Fibroblast of villous mesenchyme (primary cell): ENCODE measurements around the gene ANKS1A. TPM values are rescaled to one million over a fixed set of nuclear protein-coding genes. Genes with fewer than 3 reads are reported as not detected.
"Not testable (repeated sequence)": the region's sequence is repeated elsewhere in the genome, so short reads cannot be mapped to it uniquely, and the experiment has no call there.

ENCODE experiments used
- DNase-seq: peaks from one replicate; pipeline ENCODE4 v3.0.0-alpha.2; 2010; ENCODE audit warnings: low read depth
- H3K4me3 ChIP-seq: 2 replicates; pipeline ENCODE4 v1.5.1; 2011; ENCODE audit warnings: low read depth, mild to moderate bottlenecking, low read length
- CTCF ChIP-seq: IDR thresholded peaks from 2 replicates; pipeline ENCODE4 v1.5.1; 2012; ENCODE audit warnings: low read depth, mild to moderate bottlenecking, low read length; ENCODE audit not compliant: insufficient read depth
- total RNA-seq: library from RNA; depleted of rRNA; stranded (reverse); fragments of >200 nt; gene quantifications from 2 replicates; pipeline ENCODE4 v1.2.3, GENCODE V29; 2012

Gene ANKS1A
- total RNA-seq: 8.7 and 12.5 TPM in 2 replicates

DNA sequence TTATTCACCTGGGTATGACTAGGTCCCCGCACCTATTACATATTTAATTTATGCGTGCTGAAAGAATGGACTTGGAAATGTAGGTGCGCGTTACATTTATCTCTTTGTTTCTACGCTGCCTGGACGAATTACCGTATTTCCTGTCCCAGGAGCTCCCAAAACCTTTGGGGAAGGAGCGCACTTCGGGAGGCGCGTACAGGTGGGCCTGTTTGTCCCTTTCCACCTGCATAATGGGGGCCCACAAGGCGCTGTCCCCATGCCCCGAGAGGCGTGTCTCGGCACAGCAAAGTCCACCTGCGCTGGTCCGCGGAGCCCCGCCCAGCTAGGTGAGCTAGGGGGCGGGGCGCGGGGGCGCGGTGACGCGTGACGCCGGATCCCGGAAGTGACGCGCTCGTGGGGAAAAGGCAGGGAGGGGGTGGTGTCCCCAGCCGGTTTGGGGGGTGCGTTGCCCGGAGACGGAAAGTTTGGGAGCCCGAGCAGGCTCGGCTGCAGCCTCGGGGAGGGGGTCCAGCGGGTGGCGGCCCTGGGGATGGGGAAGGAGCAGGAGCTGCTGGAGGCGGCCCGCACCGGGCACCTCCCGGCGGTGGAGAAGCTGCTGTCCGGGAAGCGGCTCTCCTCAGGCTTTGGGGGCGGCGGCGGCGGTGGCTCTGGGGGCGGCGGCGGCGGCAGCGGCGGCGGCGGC lies at the start of gene ANKS1A:
Gene ANKS1A (plus strand): TSS at position 382 of the 682 bp plus-strand sequence. CDS start 148 bp downstream, at position 530.
- H3K4me3 ChIP-seq: peak within 1 kb of the TSS; percentile 99
- no peak for TF ChIP-seq CTCF
- peak; percentile 38 for DNase-seq

- TF ChIP-seq CTCF: no peak
- H3K4me3 ChIP-seq: no peak overlapping the region
- no peak for DNase-seq
Measured at GRCh38 chr6:34839666-34840352, 49.2 kb upstream of the ANKS1A start.

DNA sequence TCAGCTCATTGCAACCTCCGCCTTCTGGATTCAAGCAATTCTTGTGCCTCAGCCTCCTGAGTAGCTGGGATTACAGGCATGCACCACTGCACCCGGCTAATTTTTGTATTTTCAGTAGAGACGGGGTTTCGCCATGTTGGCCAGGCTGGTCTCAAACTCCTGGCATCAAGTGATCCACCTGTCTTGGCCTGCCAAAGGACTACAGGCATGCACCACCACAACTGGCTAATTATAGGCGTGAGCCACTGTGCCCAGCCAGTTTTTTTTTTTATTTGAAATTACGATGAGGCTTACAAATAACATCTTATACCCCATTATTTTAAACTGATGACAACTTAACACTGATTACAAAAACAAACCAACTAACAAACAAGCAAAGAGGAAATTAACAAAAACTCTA lies 40.0 kb upstream of the ANKS1A start:
- not testable (repeated sequence) for H3K4me3 ChIP-seq, DNase-seq

- DNase-seq: no peak
- no peak for TF ChIP-seq CTCF
Measured at GRCh38 chr6:34851361-34851760, 37.7 kb upstream of the ANKS1A start.

DNA sequence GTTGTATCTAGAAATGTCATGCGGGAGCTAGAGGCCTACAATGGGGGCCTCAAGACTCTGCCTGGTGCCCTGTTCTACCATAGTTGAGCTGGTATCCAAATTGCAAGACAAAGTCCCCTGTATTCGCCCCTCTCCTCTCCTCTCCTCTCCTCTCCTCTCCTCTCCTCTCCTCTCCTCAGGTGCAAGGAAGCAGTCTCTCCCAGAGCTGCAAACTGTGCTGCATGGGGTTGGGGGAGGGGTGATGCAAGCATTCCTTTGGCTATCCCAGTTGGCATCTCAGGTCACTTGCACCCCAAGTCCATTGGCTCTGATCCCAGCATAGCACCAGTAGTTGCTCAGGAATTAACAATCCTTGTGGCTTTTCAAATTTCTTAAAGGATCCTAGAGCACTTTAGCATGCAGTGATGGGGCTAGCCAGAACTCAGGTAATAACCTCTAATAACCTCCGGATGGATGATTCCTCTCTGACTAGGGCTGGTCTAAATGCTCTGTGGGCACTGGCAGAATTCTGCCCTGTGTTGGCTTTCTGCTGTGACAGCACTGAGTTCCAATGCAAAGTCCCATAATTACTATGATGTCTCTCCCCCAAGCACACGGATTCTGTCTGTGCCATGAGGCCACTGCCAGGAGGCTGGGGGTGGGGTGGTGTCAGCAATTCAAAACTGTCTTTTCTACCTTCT lies 36.5 kb upstream of the ANKS1A start:
- DNase-seq: no peak
- no peak overlapping the region for H3K4me3 ChIP-seq
- no peak for TF ChIP-seq CTCF

More at GRCh38 chr6:34851361-34851760, 37.7 kb upstream of the ANKS1A start:
- no peak overlapping the region for H3K4me3 ChIP-seq

DNA sequence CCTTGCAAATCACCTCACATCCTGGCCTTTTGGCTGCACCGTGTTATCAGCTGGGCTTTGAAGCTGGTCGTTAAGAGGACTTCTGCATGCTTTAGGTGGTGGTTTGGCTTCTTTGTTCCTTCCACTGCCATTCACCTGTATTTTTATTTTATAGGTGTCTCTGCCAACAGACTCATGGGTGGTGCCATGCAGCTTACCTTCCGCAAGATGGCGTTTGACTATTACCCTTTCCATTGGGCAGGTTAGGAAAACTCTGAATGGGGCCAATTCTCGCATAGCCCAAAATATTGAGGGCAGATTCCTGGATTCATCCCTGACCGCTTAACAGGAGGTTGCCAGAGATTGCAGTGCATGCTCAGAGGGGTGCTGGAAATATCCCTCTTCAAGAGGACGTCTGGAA lies 33.6 kb upstream of the ANKS1A start:
- TF ChIP-seq CTCF: no peak
- H3K4me3 ChIP-seq: no peak overlapping the region
- DNase-seq: no peak

DNA sequence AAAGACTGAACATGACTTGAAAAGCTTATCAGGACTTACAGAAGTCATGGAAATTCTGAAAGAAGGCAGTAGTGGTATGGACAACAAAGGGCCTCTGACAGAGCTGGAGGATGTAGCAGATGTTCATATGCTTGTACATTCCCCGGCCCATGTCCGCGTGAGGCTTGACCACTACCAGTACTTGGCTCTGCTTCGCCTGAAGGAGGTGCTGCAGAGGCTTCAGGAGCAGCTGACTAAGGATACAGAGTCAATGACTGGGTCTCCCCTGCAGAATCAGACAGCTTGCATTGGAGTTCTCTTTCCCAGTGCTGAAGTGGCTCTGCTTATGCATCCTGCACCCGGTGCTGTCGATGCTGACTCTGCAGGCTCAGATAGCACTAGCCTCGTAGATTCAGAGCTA lies 30.4 kb upstream of the ANKS1A start:
- TF ChIP-seq CTCF: no peak
- H3K4me3 ChIP-seq: no peak overlapping the region
- DNase-seq: no peak
